Activated naive CD8-positive, alpha-beta T cell treated with anti-CD3 and anti-CD28 coated beads, Interleukin-2, amount 50 U/mL, for 24 hours (primary cell): Measurements from ENCODE around the gene ST3GAL2.
A peak's percentile ranks its signal among the peaks of the same experiment; 100 is the strongest.

Source experiments
- ATAC-seq: fragments of 150-1000 bp; cut with Tn5 transposase; one replicate; pipeline ENCODE4 v1.10.0; 2021
- DNase-seq: peaks from one replicate; pipeline ENCODE4 v3.0.0; 2021
- H3K27ac Mint-ChIP-seq: one replicate; pipeline ENCODE4 v1.8.0; 2021; ENCODE audit warnings: mild to moderate bottlenecking, mixed read lengths
- H3K27me3 Mint-ChIP-seq: one replicate; pipeline ENCODE4 v1.8.0; 2021; ENCODE audit warnings: mixed read lengths
- H3K36me3 Mint-ChIP-seq: one replicate; pipeline ENCODE4 v1.8.0; 2021; ENCODE audit warnings: low read depth, mixed read lengths
- H3K4me1 Mint-ChIP-seq: one replicate; pipeline ENCODE4 v1.8.0; 2021; ENCODE audit warnings: mixed read lengths
- H3K4me3 Mint-ChIP-seq: one replicate; pipeline ENCODE4 v1.8.0; 2021; ENCODE audit warnings: mild to moderate bottlenecking, moderate library complexity, mixed read lengths
- H3K9me3 Mint-ChIP-seq: one replicate; pipeline ENCODE4 v1.8.0; 2021; ENCODE audit warnings: mixed read lengths

ST3GAL2 gene

GRCh38 chr16:70438969-70439862 is at the start of gene ST3GAL2:
ST3GAL2 (minus strand) TSS chr16:70439100; CDS start chr16:70398530, 40,570 bp downstream.
- peaks cover 30% of the 10 kb centered on the region for H3K4me1 Mint-ChIP-seq
- H3K4me3 Mint-ChIP-seq = peak within 1 kb of the TSS; percentile 95
- peak; percentile 96 for ATAC-seq
- peak within 1 kb of the TSS; percentile 89 for H3K27ac Mint-ChIP-seq
- peak; percentile 92 for DNase-seq
- H3K27me3 Mint-ChIP-seq = no peaks in the 10 kb centered on the region
- no peaks in the 10 kb centered on the region for H3K36me3 Mint-ChIP-seq
- no peaks in the 10 kb centered on the region for H3K9me3 Mint-ChIP-seq

GRCh38 chr16:70484867-70485266 is 46.0 kb upstream of the ST3GAL2 start:
- Mint-ChIP-seq H3K36me3 (peaks cover 4% of the 10 kb centered on the region), H3K27ac (no peak overlapping the region), H3K4me3 (no peak overlapping the region), H3K27me3 (no peaks in the 10 kb centered on the region), H3K9me3 (no peaks in the 10 kb centered on the region), H3K4me1 (no peaks in the 10 kb centered on the region)
- no peak for DNase-seq
- no peak for ATAC-seq

- ATAC-seq (no peak), DNase-seq (no peak)
- no peaks in the 10 kb centered on the region for H3K27me3 Mint-ChIP-seq
- H3K27ac Mint-ChIP-seq = no peak overlapping the region
- peaks cover 2% of the 10 kb centered on the region for H3K4me1 Mint-ChIP-seq
- peaks cover 2% of the 10 kb centered on the region for H3K36me3 Mint-ChIP-seq
- no peaks in the 10 kb centered on the region for H3K9me3 Mint-ChIP-seq
- no peak overlapping the region for H3K4me3 Mint-ChIP-seq
These were observed 44.5 kb upstream of the ST3GAL2 start for GRCh38 chr16:70483426-70483825.

GRCh38 chr16:70482624-70483023 is 43.7 kb upstream of the ST3GAL2 start:
- peaks cover 7% of the 10 kb centered on the region for H3K4me1 Mint-ChIP-seq
- H3K9me3 Mint-ChIP-seq = no peaks in the 10 kb centered on the region
- H3K4me3 Mint-ChIP-seq = no peak overlapping the region
- DNase-seq (no peak), ATAC-seq (no peak)
- H3K27me3 Mint-ChIP-seq = no peaks in the 10 kb centered on the region
- no peak overlapping the region for H3K27ac Mint-ChIP-seq
- peaks cover 2% of the 10 kb centered on the region for H3K36me3 Mint-ChIP-seq

GRCh38 chr16:70481929-70482536 is 43.1 kb upstream of the ST3GAL2 start:
- ATAC-seq (no peak), DNase-seq (no peak)
- H3K9me3 Mint-ChIP-seq = no peaks in the 10 kb centered on the region
- H3K27me3 Mint-ChIP-seq = no peaks in the 10 kb centered on the region
- H3K36me3 Mint-ChIP-seq = peaks cover 3% of the 10 kb centered on the region
- peaks cover 13% of the 10 kb centered on the region for H3K4me1 Mint-ChIP-seq
- H3K4me3 Mint-ChIP-seq = no peak overlapping the region
- no peak overlapping the region for H3K27ac Mint-ChIP-seq

- Mint-ChIP-seq H3K9me3 (no peaks in the 10 kb centered on the region), H3K27me3 (no peaks in the 10 kb centered on the region), H3K4me1 (peaks cover 28% of the 10 kb centered on the region), H3K36me3 (peaks cover 1% of the 10 kb centered on the region), H3K4me3 (no peak overlapping the region), H3K27ac (no peak overlapping the region)
- no peak for DNase-seq
- ATAC-seq = no peak
These were observed 41.5 kb upstream of the ST3GAL2 start for GRCh38 chr16:70480127-70481105.

GRCh38 chr16:70478912-70479341 is 40.0 kb upstream of the ST3GAL2 start:
- no peaks in the 10 kb centered on the region for H3K9me3 Mint-ChIP-seq
- H3K36me3 Mint-ChIP-seq = peaks cover 1% of the 10 kb centered on the region
- no peak for ATAC-seq
- peaks cover 30% of the 10 kb centered on the region for H3K4me1 Mint-ChIP-seq
- no peak overlapping the region for H3K4me3 Mint-ChIP-seq
- H3K27ac Mint-ChIP-seq = no peak overlapping the region
- DNase-seq = no peak
- H3K27me3 Mint-ChIP-seq = no peaks in the 10 kb centered on the region

- Mint-ChIP-seq H3K27ac (no peak overlapping the region), H3K36me3 (peaks cover 1% of the 10 kb centered on the region), H3K4me3 (no peak overlapping the region), H3K27me3 (no peaks in the 10 kb centered on the region), H3K4me1 (peaks cover 30% of the 10 kb centered on the region), H3K9me3 (no peaks in the 10 kb centered on the region)
- ATAC-seq (no peak), DNase-seq (no peak)
These were observed 39.3 kb upstream of the ST3GAL2 start for GRCh38 chr16:70478169-70478568.

- peak; percentile 55 for DNase-seq
- Mint-ChIP-seq H3K4me1 (peaks cover 30% of the 10 kb centered on the region), H3K27me3 (no peaks in the 10 kb centered on the region), H3K27ac (peak overlapping the region; percentile 91), H3K9me3 (no peaks in the 10 kb centered on the region), H3K4me3 (peak overlapping the region; percentile 42), H3K36me3 (peaks cover 1% of the 10 kb centered on the region)
- ATAC-seq = peak; percentile 96
These were observed 37.5 kb upstream of the ST3GAL2 start for GRCh38 chr16:70476272-70477020.

GRCh38 chr16:70475054-70475871 is 36.4 kb upstream of the ST3GAL2 start:
- H3K36me3 Mint-ChIP-seq = peaks cover 1% of the 10 kb centered on the region
- no peak overlapping the region for H3K27ac Mint-ChIP-seq
- no peak overlapping the region for H3K4me3 Mint-ChIP-seq
- DNase-seq (no peak), ATAC-seq (no peak)
- no peaks in the 10 kb centered on the region for H3K9me3 Mint-ChIP-seq
- H3K27me3 Mint-ChIP-seq = no peaks in the 10 kb centered on the region
- peaks cover 30% of the 10 kb centered on the region for H3K4me1 Mint-ChIP-seq

- peaks cover 30% of the 10 kb centered on the region for H3K4me1 Mint-ChIP-seq
- no peaks in the 10 kb centered on the region for H3K27me3 Mint-ChIP-seq
- no peak overlapping the region for H3K4me3 Mint-ChIP-seq
- no peak overlapping the region for H3K27ac Mint-ChIP-seq
- DNase-seq (no peak), ATAC-seq (no peak)
- H3K9me3 Mint-ChIP-seq = no peaks in the 10 kb centered on the region
- peaks cover 1% of the 10 kb centered on the region for H3K36me3 Mint-ChIP-seq
These were observed 35.6 kb upstream of the ST3GAL2 start for GRCh38 chr16:70474320-70475053.

- peaks cover 30% of the 10 kb centered on the region for H3K4me1 Mint-ChIP-seq
- H3K27me3 Mint-ChIP-seq = no peaks in the 10 kb centered on the region
- H3K27ac Mint-ChIP-seq = no peak overlapping the region
- H3K36me3 Mint-ChIP-seq = peaks cover 1% of the 10 kb centered on the region
- no peak for ATAC-seq
- no peaks in the 10 kb centered on the region for H3K9me3 Mint-ChIP-seq
- H3K4me3 Mint-ChIP-seq = no peak overlapping the region
- DNase-seq = no peak
These were observed 34.8 kb upstream of the ST3GAL2 start for GRCh38 chr16:70473446-70474319.
